ENCODE measurements around the gene PTPRR.

GRCh38 chr12:70722584-70723343 lies 197.8 kb downstream of the PTPRR start:
- TF ChIP-seq POLR2A (IDR thresholded peaks at IDR 0.05): no peak
- no peak for TF ChIP-seq CTCF (IDR thresholded peaks at IDR 0.05)

All from suprapubic skin (tissue), 3 donors.